ENCODE measurements around the gene ZNF444. TPM values are rescaled to one million over a fixed set of nuclear protein-coding genes. Genes with fewer than 3 reads are reported as not detected.

The ZNF444 gene
- total RNA-seq, 2 donors from 2014 or later: 62.0 to 105 TPM

GRCh38 chr19:56161534-56161933 is 20.4 kb downstream of the ZNF444 start:
- no peak for DNase-seq (ENCODE audit: low spot score)
- Histone ChIP-seq H3K9me3 (no peaks in the 10 kb centered on the region), H3K27ac (no peak overlapping the region), H3K36me3 (peaks cover 0 to 13% of the 10 kb centered on the region in 2 donors), H3K27me3 (replicated peaks; ENCODE audit: insufficient read depth) (no peaks in the 10 kb centered on the region), H3K4me1 (replicated peaks) (no peaks in the 10 kb centered on the region), H3K4me3 (no peak overlapping the region)
- no peak for TF ChIP-seq POLR2A (IDR thresholded peaks at IDR 0.05)
- TF ChIP-seq POLR2AphosphoS5 (IDR thresholded peaks at IDR 0.05): no peak
- no peak for TF ChIP-seq CTCF (IDR thresholded peaks at IDR 0.05)
- intact Hi-C loops (cut with DNase I): no loop called here
- 85% methylated on average over 11 of the region's 11 CpGs for WGBS

GRCh38 chr19:56162258-56162657 is 21.2 kb downstream of the ZNF444 start:
- no peaks in the 10 kb centered on the region for H3K4me1 ChIP-seq (replicated peaks)
- no peak for DNase-seq (ENCODE audit: low spot score)
- TF ChIP-seq POLR2AphosphoS5 (IDR thresholded peaks at IDR 0.05): no peak
- TF ChIP-seq POLR2A (IDR thresholded peaks at IDR 0.05): no peak
- no peak for TF ChIP-seq CTCF (IDR thresholded peaks at IDR 0.05)
- peaks cover 0 to 13% of the 10 kb centered on the region in 2 donors for H3K36me3 ChIP-seq
- H3K4me3 ChIP-seq: no peak overlapping the region
- no peaks in the 10 kb centered on the region for H3K9me3 ChIP-seq
- H3K27ac ChIP-seq: no peak overlapping the region
- H3K27me3 ChIP-seq (replicated peaks; ENCODE audit: insufficient read depth): no peaks in the 10 kb centered on the region
- WGBS: 59% methylated on average over 9 of the region's 9 CpGs
- intact Hi-C loops (cut with DNase I): no loop called here

- no peaks in the 10 kb centered on the region for H3K4me1 ChIP-seq (replicated peaks)
- peaks cover 0 to 13% of the 10 kb centered on the region in 2 donors for H3K36me3 ChIP-seq
- H3K27ac ChIP-seq: no peak overlapping the region
- DNase-seq (ENCODE audit: low spot score): no peak
- no peaks in the 10 kb centered on the region for H3K9me3 ChIP-seq
- H3K27me3 ChIP-seq (replicated peaks; ENCODE audit: insufficient read depth): no peaks in the 10 kb centered on the region
- H3K4me3 ChIP-seq: no peak overlapping the region
- intact Hi-C loops (cut with DNase I): no loop called here
- 84% methylated on average over 13 of the region's 13 CpGs for WGBS
- TF ChIP-seq POLR2AphosphoS5 (IDR thresholded peaks at IDR 0.05): no peak
- TF ChIP-seq POLR2A (IDR thresholded peaks at IDR 0.05): no peak
- TF ChIP-seq CTCF (IDR thresholded peaks at IDR 0.05): no peak
Measured at GRCh38 chr19:56163097-56163496, 22.0 kb downstream of the ZNF444 start.

- Histone ChIP-seq H3K27me3 (replicated peaks; ENCODE audit: insufficient read depth) (no peaks in the 10 kb centered on the region), H3K4me1 (replicated peaks) (no peaks in the 10 kb centered on the region), H3K27ac (no peak overlapping the region), H3K9me3 (no peaks in the 10 kb centered on the region), H3K36me3 (no peaks in the 10 kb centered on the region), H3K4me3 (no peak overlapping the region)
- no peak for TF ChIP-seq POLR2AphosphoS5 (IDR thresholded peaks at IDR 0.05)
- TF ChIP-seq CTCF (IDR thresholded peaks at IDR 0.05): no peak
- TF ChIP-seq POLR2A (IDR thresholded peaks at IDR 0.05): no peak
- intact Hi-C loops (cut with DNase I): no loop called here
- WGBS: 40% methylated on average over 7 of the region's 7 CpGs
- DNase-seq (ENCODE audit: low spot score): no peak
Measured at GRCh38 chr19:56167064-56167578, 26.0 kb downstream of the ZNF444 start.

- no peak for DNase-seq (ENCODE audit: low spot score)
- Histone ChIP-seq H3K4me1 (replicated peaks) (no peaks in the 10 kb centered on the region), H3K4me3 (no peak overlapping the region), H3K36me3 (no peaks in the 10 kb centered on the region), H3K9me3 (no peaks in the 10 kb centered on the region), H3K27ac (no peak overlapping the region), H3K27me3 (replicated peaks; ENCODE audit: insufficient read depth) (peaks cover 3% of the 10 kb centered on the region)
- TF ChIP-seq POLR2AphosphoS5 (IDR thresholded peaks at IDR 0.05): no peak
- no peak for TF ChIP-seq CTCF (IDR thresholded peaks at IDR 0.05)
- TF ChIP-seq POLR2A (IDR thresholded peaks at IDR 0.05): no peak
- WGBS: 69% methylated on average over 14 of the region's 14 CpGs
- intact Hi-C loops (cut with DNase I): no loop called here
Measured at GRCh38 chr19:56170261-56170660, 29.2 kb downstream of the ZNF444 start.

Measured in prostate gland (tissue), 2 donors.